GM19035 (cell line): Measurements from ENCODE around the gene KPNA6.
"Not testable (repeated sequence)": the region's sequence is repeated elsewhere in the genome, so short reads cannot be mapped to it uniquely, and the experiment has no call there.

Experiments used
- ATAC-seq: cut with Tn5 transposase; IDR thresholded peaks from one replicate; pipeline ENCODE4 v1.9.1; 2021; ENCODE audit not compliant: unreplicated experiment

The KPNA6 gene

DNA sequence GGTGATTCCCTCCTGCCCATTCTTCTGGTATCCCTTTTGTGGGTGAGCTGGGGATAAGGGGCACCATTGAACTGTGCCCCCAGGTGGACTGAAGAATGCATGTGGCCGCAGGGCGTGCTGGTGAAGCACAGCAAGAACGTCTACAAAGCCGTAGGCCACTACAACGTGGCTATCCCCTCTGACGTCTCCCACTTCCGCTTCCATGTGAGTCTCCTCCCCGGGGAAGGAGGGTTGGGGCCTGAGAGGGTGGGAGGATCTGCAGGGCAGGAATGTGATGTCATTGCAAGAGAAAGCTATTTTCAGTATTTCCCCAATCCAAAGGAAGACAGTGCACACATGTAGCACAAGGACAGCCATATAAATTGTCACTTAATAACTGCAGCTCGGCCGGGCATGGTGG, 7.5 kb upstream of the KPNA6 start:
- no peak for ATAC-seq

DNA sequence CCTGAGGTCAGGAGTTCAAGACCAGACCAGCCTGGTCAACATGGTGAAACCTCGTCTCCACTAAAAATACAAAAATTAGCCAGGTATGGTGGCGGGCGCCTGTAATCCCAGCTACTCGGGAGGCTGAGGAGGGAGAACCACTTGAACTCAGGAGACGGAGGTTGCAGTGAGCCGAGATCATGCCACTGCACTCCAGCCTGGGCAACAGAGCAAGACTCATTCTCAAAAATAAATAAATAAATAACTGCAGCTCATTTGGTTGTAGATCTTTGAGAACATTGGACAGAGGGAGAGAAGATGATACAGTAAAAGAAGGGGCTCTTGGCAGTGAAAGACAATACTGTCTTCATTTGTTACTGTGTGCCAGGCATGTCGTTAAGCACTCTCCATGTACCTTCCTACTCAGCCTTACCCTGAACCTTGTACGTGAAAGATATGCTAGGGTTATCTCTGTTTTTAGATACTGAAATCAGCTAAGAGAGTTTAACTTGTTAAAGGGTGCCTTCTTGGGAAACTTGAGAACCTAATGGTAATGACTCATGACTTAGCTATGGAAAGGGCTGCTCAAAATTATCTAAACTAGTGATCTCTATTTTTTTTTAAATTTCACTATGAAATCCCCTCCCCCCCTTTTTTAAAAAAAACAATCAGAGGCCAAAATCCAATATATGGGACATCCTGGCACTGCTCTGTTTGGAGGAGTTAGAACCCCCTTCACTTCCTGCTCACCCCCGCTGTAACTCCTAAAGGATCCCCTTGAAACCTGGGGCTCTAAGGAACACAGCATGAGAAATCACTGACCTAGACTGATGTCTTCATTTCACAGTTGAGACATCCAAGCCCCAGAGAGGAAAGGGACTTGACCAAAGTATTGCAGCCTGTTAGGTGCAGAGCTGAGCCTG, 6.8 kb upstream of the KPNA6 start:
- no peak for ATAC-seq

DNA sequence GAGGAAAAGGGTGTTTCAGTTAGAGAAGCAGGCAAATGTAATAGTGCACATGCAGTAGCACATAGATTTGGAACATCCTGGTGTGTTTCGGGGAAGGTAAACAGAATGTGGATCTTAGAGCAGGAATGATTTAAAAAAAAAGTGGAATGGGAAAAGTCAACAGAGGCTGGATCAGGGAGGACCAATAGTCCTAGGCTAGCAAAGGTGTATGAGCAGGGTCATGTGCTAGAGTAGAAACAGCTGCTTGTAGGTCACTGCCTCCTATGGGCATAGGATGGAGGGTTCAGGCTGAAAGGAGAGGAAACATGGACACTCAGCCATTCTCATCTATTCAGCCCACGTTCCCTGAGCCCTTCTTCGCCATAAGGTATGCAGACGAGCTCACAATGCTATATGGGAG, 3.7 kb upstream of the KPNA6 start:
- ATAC-seq: no peak

DNA sequence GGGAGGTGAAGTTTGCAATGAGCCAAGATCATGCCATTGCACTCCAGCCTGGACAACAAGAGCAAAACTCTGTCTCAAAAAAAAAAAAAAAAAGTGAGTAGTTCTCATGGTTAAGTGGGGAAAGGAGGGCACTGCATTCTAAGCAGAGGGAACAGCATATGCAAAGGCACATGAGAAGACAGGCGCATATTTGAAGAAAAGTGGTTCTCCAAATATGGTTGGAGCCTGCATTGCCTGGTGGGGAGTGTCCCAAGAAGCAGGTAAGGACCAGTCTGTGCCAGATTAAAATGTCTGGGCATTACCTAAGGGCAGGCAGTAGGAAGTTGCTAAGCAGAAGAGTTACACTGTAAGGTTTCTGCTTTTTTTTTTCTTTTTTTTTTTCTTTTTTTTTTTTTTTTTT, 2.5 kb upstream of the KPNA6 start:
- no peak for ATAC-seq

DNA sequence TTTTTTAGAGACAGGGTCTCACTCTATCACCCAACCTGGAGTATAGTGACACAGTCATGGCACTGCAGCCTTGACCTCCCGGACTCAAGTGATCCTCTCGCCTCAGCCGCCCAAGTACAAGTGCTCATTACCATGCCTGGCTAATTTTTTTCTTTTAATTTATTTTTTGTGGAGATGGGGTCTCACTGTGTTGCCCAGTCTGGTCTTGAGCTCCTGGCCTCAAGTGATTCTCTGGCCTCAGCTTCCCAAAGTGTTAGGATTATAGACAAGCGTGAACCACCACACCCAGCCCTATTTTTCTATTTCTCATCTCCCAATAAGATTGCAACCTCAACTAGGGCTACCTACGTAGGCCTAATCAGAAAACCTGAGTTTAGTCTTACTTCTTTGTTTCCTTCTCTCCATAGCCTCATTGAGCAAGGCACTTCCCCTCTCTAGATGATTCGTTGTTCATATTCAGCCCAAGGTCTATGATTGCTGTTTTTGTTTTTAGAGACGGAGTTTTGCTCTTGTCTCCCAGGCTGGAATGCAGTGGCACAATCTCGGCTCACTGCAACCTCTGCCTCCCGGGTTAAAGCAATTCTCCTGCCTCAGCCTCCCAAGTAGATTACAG, 1.1 kb upstream of the KPNA6 start:
- no peak for ATAC-seq

DNA sequence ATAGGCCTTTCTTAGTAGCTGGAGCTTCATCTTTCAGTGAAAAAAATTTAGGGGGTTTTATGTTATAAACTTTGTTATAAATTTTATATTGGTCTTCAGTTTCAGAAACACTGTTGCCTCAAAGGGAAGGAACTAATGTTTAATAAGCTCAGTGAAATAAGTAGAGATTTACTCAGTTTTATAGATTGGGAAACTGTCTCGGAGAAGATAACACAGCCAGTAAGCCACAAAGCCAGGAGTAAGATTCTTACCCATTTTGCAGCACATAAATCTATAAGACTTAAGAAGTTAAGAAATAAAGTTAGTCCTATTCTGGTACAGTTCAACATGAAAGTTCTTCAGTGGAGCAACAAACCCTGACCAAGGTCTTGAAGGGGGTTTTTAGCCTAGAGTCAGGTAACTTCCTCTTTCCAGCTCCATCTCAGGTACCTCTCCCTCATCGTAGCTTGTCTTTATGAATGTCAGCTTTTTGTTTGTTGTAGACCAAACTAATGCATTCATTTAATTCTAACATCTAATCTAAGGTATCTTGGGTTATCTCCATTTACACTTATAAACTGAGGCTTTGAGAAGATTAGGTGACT, 3.3 kb downstream of the KPNA6 start:
- no peak for ATAC-seq

DNA sequence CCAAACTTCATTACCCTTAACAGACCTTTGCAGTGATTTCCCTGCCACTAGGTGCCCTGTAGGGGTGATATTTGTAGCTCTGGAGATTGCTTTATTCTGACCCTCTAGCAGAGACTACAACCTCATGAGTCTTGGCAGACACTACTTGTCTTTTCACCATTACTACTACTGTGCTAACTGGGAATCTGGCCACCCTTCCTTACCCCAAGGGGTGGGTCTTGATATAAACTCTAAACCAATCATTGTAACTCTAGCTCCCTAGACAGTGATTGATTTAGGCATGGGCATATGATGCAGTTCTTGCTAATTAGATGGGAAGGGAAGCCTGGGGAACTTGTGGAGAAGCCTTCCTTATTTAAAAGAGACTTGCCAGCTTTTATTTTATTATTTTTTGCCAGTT, 3.9 kb downstream of the KPNA6 start:
- ATAC-seq: no peak

DNA sequence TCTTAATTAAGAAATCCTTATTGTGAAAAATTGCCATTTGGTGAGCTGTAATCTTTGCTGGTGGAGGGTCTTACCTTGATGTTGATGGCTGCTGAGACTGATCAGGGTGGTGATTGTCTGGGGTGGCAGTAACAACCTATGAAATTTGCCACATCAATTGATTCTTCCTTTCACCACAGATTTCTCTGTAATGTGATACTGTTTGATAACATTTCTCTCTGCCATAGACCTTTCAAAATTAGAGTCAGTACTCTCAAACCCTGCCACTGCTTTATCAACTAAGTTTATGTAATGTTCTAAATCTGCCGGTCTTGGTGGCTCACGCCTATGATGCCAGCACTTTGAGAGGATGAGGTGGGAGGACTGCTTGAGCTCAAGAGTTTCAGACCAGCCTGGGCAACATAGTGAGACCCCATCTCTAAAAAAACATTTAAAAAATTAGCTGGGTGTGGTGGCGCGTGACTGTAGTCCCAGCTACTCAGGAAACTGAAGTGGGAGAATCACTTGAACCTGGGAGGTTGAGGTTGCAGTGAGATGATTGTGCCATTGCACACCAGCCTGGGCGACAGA, 5.0 kb downstream of the KPNA6 start:
- no peak for ATAC-seq

DNA sequence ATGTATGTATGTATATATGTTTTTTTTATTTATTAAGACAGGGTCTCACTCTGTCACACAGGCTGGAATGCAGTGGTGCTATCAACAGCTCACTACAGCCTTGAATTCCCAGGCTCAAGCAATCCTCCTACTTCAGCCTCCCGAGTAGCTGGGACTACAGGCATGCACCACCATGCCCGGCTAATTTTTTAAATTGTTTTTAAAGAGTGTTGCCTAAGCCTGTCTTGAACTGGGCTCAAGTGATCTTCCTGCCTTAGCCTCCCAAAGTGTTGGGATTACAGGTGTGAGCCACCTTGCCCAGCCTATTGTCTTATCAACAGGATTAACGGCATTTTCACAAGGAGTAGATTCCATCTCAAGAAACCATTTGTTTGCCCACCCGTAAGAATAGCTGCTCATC, 5.6 kb downstream of the KPNA6 start:
- not testable (repeated sequence) for ATAC-seq

DNA sequence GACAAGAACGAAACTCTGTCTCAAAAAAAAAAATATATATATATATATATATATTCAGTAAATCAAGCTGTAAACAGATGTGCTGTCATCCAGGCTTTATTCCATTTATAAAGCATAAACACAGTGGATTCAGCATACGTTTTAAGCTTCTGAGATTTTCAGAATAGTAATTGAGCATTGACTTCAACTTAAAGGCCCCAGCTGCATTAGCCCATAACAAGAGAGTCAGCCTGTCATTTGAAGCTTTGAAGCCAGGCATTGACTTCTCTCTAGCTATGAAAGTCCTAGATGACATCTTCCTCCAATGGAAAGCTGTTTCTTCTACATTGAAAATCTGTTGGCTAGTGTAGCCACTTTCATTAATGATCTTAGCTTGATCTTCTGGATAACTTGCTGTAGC, 6.6 kb downstream of the KPNA6 start:
- ATAC-seq: no peak

DNA sequence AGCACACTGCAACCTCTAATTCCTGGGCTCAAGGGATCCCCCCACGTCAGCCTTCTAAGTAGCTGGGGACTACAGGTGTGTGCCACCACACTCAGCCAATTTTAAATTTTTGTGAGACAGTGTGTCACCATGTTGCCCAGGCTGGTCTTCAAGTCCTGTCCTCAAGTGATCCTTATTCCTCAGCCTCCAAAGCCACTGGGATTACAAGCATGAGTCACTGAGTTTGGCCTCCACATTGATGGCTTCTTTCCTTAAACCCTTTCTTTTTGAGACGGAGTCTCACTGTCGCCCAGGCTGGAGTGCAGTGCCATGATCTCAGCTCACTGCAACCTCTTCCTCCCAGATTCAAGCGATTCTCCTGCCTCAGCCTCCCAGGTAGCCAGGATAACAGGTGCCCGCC, 7.6 kb downstream of the KPNA6 start:
- ATAC-seq: no peak

DNA sequence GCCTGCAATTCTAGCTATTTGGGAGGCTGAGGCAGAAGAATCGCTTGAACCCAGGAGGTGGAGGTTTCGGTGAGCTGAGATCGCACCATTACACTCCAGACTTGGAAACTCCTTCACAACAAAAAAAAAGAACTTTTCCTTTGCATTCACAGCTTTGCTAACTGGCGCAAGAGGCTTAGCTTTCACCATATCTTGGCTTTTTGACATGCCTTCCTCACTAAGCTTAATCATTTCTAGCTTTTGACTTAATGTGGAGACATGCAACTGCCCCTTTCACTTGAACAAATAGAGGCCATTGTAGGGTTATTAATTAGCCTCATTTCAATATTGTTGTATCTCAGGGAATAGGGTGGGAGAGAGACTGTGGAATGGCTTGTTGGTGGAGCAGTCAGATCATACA, 8.7 kb downstream of the KPNA6 start:
- no peak for ATAC-seq

DNA sequence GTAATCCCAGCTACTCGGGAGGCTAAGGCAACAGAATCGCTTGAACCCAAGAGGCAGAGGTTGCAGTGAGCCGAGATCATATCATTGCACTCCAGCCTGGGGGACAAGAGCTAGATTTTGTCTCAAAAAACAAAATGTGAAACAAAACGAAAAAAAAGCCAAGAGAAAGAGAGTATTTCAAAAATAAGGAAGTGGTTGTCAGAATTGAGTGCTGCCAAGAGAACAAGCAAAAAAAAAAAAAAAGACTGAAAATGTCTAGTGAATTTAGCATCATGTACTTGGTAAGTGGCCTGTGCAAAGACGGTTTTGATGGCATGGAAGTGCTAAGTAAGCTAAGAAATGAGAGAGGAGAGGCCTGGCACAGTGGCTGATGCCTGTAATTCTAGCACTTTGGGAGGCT, 14.3 kb downstream of the KPNA6 start:
- ATAC-seq: no peak

DNA sequence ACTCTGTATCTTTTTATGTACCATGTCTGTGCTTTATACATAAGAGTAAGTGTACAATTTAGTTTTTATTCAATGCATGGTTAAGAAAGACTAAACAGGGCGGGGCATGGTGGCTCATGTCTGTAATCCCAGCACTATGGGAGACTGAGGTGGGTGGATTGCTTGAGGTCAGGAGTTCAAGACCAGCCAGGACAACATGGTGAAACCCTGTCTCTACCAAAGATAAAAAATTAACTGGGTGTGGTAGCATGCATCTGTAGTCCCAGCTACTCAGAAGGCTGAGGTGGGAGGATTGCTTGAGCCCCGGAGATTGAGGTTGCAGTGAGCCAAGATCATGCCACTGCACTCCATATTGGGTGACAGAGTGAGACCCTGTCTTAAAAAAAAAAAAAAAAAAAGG, 15.5 kb downstream of the KPNA6 start:
- not testable (repeated sequence) for ATAC-seq

DNA sequence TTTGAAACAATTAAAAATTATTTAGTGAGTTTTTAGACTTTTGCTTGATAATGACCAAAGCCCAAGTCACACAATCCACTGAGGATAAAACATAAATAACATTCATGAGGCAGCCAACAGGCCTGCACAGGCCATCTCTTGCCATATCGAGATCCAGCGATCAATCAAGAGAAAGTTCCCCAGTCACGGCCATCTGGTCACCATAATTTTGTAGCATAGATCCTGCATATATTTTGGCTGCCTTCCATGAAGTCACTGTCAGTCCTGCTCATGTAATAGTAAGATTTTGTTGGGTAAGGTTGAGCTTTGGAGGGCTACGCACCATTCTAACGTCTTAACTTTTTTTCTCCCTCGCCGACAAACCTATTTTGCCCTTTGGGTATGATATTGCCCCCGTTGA, 17.5 kb downstream of the KPNA6 start:
- no peak for ATAC-seq

DNA sequence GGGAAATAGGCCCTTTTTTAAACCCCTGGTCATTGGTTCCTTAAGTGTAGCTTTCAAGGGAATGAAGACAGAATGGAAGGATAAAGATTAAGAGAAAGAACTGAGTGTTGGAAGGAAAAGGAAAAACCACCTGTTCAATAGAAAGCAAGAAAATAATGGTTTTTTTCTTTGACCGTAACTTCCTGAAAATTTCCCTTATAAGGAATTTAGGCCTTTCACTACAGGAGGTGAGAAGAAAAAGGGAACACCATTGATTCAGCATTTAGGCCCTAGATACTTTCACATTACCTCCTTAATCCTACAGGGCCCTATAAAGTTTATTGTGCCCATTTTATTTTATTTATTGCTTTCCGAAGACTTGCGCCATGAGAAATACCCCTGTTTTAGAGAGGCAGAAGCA, 18.9 kb downstream of the KPNA6 start:
- no peak for ATAC-seq

DNA sequence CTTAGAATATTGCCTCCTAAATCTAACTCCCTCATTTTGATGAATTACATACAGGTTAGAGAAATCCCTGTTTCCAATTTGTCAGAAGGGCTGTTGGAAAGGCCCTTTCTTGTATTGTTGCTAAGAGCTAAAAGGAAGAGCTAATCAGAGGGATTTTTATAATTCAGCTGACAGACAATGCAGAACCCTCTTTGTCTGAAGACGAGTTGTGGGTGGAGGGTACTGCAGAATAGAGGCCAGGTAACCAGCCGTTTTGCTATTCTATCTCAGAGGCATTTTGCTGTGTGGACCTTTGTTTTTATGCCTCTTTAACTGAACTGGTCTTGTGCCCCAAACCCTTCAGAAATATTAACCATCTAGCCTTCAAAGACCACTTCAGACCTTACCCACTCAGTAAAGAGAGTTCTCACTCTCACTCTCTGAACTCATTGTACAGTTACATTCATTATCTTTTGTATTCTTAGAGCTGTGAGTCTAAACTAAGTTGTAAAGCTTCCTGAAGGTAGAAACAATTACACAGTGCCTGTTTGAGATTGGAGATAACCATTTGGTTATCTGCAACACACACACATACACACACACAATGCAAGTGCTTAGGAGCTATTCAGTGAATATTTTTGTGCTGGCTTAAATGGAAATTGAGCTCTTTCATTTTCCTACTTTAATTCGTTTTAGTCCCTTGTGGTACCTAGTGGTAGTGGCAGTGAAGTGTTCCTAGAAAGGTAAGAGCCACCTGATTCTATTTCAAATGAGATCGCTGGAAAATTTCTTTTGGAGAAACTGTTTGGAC, 19.7 kb downstream of the KPNA6 start:
- ATAC-seq: no peak

DNA sequence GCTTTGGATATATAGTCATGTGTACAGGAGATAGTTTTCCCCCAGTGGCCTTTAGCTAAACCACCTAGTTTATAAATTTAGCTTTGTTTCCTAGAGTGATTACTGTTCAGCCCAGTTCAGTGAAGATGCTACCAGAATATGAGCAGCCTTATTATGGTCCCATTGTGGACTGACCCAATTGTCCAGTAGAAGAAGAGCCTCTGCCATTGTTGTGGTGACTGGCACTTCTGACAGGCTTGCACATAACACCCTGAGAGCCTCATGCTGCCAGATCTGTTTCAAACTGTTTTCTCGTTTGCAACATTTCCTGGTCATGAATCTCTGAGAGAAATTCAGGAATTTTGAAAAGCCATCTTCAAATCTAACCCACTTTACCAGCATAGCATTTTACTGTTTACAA, 20.6 kb downstream of the KPNA6 start:
- ATAC-seq: no peak

DNA sequence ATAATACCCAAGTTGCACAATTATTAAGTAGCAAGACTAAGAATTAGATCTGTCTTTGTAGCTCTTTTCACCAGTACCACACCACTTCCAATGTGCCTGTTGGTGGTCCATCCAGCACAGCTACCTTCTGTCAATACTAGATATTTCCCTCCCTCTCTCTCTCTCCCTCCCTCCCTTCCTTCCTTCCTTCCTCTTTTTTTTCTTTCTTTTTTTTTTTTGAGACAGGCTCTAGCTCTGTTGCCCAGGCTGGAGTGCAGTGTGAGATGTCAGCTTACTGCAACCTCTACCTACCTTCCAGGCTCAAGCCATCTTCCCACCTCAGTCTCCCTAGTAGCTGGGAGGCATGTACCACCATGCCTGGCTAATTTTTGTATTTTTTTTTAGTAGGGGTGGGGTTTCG, 21.1 kb downstream of the KPNA6 start:
- ATAC-seq: no peak

DNA sequence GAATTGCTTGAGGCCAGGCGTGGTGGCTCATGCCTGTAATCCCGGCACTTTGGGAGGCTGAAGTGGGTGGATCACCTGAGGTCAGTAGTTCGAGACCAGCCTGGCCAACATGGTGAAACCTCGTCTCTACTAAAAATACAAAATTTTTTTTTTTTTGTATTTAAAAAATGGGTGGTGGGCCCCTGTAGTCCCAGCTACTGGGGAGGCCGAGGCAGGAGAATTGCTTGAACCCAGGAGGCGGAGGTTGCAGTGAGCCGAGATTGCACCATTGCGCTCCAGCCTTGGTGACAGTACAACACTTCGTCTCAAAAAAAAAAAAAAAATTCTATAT, 26.1 kb downstream of the KPNA6 start:
- not testable (repeated sequence) for ATAC-seq

DNA sequence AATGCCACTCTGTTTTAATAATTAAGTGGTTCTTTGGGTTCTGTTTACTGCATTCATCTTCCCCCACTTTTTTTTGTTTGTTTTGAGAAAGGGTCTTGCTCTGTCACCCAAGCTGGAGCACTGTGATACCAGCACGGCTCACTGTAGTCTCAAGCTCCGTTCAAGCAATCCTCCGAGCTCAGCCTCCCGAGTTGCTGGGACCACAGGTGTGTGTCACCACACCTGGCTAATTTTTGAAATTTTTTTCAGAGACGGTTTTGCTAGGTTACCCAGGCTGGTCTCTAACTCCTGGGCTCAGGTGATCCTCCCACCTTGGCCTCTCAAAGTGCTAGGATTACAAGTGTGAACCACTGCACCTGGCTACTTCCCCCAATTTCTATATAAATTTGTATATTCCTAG, 29.3 kb downstream of the KPNA6 start:
- ATAC-seq: no peak
